ENCODE results near the gene KRTAP10-5.

The KRTAP10-5 gene

GRCh38 chr21:44615911-44616590 lies 35.6 kb upstream of the KRTAP10-5 start (continued):
- TF ChIP-seq ARNTL (CRISPR knock-in tag; IDR thresholded peaks at IDR 0.05; ENCODE audit: borderline replicate concordance, low read depth) (no peak), ISL1 (CRISPR knock-in tag; IDR thresholded peaks at IDR 0.05) (no peak)
- TF ChIP-seq, protein P1, sequence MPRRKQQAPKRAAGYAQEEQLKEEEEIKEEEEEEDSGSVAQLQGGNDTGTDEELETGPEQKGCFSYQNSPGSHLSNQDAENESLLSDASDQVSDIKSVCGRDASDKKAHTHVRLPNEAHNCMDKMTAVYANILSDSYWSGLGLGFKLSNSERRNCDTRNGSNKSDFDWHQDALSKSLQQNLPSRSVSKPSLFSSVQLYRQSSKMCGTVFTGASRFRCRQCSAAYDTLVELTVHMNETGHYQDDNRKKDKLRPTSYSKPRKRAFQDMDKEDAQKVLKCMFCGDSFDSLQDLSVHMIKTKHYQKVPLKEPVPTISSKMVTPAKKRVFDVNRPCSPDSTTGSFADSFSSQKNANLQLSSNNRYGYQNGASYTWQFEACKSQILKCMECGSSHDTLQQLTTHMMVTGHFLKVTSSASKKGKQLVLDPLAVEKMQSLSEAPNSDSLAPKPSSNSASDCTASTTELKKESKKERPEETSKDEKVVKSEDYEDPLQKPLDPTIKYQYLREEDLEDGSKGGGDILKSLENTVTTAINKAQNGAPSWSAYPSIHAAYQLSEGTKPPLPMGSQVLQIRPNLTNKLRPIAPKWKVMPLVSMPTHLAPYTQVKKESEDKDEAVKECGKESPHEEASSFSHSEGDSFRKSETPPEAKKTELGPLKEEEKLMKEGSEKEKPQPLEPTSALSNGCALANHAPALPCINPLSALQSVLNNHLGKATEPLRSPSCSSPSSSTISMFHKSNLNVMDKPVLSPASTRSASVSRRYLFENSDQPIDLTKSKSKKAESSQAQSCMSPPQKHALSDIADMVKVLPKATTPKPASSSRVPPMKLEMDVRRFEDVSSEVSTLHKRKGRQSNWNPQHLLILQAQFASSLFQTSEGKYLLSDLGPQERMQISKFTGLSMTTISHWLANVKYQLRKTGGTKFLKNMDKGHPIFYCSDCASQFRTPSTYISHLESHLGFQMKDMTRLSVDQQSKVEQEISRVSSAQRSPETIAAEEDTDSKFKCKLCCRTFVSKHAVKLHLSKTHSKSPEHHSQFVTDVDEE (CRISPR knock-in tag; IDR thresholded peaks at IDR 0.05), result no peak
- TF ChIP-seq, protein P2, sequence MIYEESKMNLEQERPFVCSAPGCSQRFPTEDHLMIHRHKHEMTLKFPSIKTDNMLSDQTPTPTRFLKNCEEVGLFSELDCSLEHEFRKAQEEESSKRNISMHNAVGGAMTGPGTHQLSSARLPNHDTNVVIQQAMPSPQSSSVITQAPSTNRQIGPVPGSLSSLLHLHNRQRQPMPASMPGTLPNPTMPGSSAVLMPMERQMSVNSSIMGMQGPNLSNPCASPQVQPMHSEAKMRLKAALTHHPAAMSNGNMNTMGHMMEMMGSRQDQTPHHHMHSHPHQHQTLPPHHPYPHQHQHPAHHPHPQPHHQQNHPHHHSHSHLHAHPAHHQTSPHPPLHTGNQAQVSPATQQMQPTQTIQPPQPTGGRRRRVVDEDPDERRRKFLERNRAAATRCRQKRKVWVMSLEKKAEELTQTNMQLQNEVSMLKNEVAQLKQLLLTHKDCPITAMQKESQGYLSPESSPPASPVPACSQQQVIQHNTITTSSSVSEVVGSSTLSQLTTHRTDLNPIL (CRISPR knock-in tag; IDR thresholded peaks at IDR 0.05; ENCODE audit: low read depth), result no peak

- no peak for ATAC-seq
- TF ChIP-seq CSRNP3 (CRISPR knock-in tag; IDR thresholded peaks at IDR 0.05) (no peak), RARB (CRISPR knock-in tag; IDR thresholded peaks at IDR 0.05) (no peak), POU6F1 (CRISPR knock-in tag; IDR thresholded peaks at IDR 0.05; ENCODE audit: borderline replicate concordance, low read depth) (no peak), ISL1 (CRISPR knock-in tag; IDR thresholded peaks at IDR 0.05) (no peak), ZFP30 (CRISPR knock-in tag; IDR thresholded peaks at IDR 0.05) (no peak), BACH2 (CRISPR knock-in tag; IDR thresholded peaks at IDR 0.05; ENCODE audit: borderline replicate concordance) (no peak), TOX (CRISPR knock-in tag; IDR thresholded peaks at IDR 0.05; ENCODE audit: borderline replicate concordance) (no peak), ZFP3 (CRISPR knock-in tag; IDR thresholded peaks at IDR 0.05) (no peak), ESRRG (CRISPR knock-in tag; IDR thresholded peaks at IDR 0.05) (no peak), CSDC2 (CRISPR knock-in tag; IDR thresholded peaks at IDR 0.05) (no peak), ZNF70 (CRISPR knock-in tag; IDR thresholded peaks at IDR 0.05) (no peak), TCF4 (CRISPR knock-in tag; IDR thresholded peaks at IDR 0.05; ENCODE audit: borderline replicate concordance) (no peak), GLIS3 (CRISPR knock-in tag; IDR thresholded peaks at IDR 0.05) (no peak)
- TF ChIP-seq, protein P1 (CRISPR knock-in tag; IDR thresholded peaks at IDR 0.05), result no peak
- TF ChIP-seq, protein P2 (CRISPR knock-in tag; IDR thresholded peaks at IDR 0.05; ENCODE audit: low read depth), result no peak
Measured at GRCh38 chr21:44615466-44615865, 35.1 kb upstream of the KRTAP10-5 start.

DNA sequence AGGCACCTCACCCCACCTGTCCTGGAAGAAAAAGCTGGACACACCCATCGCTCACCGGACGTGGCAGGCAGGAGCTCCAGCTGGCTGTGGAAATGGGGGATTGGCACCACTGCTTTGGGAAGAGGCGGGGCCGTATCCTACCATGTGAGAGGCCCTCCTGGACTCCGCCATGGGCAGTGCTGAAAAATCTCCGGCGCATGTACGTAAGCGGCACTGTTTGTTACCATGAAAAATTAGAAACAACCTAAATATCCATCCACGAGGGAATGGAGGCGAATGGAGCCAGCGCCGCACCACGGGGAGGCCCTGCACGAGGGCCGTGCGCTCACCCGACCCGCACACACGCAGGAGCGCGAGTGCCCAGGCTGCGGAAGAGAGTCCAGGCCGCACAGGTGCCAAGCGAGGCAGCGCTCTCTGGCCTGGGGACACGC lies 34.6 kb upstream of the KRTAP10-5 start:
- ATAC-seq, result no peak
- no peak for TF ChIP-seq ZC3H10 (CRISPR knock-in tag; IDR thresholded peaks at IDR 0.05)
- TF ChIP-seq ZNF8 (CRISPR knock-in tag; IDR thresholded peaks at IDR 0.05), result no peak
- no peak for TF ChIP-seq ZFP30 (CRISPR knock-in tag; IDR thresholded peaks at IDR 0.05)
- TF ChIP-seq POU6F1 (CRISPR knock-in tag; IDR thresholded peaks at IDR 0.05; ENCODE audit: borderline replicate concordance, low read depth), result no peak
- no peak for TF ChIP-seq ESRRG (CRISPR knock-in tag; IDR thresholded peaks at IDR 0.05)
- TF ChIP-seq CSDC2 (CRISPR knock-in tag; IDR thresholded peaks at IDR 0.05), result no peak
- TF ChIP-seq ZFP3 (CRISPR knock-in tag; IDR thresholded peaks at IDR 0.05), result no peak
- TF ChIP-seq, protein P2 (CRISPR knock-in tag; IDR thresholded peaks at IDR 0.05; ENCODE audit: low read depth), result no peak
- TF ChIP-seq ISL1 (CRISPR knock-in tag; IDR thresholded peaks at IDR 0.05), result no peak
